ENCODE results near the gene TRPT1. TPM values are rescaled to one million over a fixed set of nuclear protein-coding genes. Genes with fewer than 3 reads are reported as not detected.
A peak's percentile ranks its signal among the peaks of the same experiment; 100 is the strongest.

The TRPT1 gene
- total and polyA plus RNA-seq, 2 experiments from 2014 or later = 50.7 to 66.0 TPM

- Histone ChIP-seq H3K9me2 (ENCODE audit: insufficient read depth) (no peaks in the 10 kb centered on the region), H3K36me3 (ENCODE audit: low read depth) (no peaks in the 10 kb centered on the region), H3K27me3 (replicated peaks; ENCODE audit: insufficient read depth) (no peaks in the 10 kb centered on the region), H3K79me2 (ENCODE audit: insufficient read depth) (peaks cover 27% of the 10 kb centered on the region), H3K27ac (no peak overlapping the region), H3K9me3 (ENCODE audit: low read depth) (no peaks in the 10 kb centered on the region), H4K20me1 (ENCODE audit: insufficient read depth) (no peaks in the 10 kb centered on the region), H3K4me3 (no peak overlapping the region), H3K9ac (no peak overlapping the region), H3F3A (ENCODE audit: insufficient read depth) (peaks cover 10% of the 10 kb centered on the region), H2AFZ (no peak overlapping the region; the same call in 1 of the 2 replicates), H3K4me1 (ENCODE audit: insufficient read depth) (peaks cover 4% of the 10 kb centered on the region), H3K4me2 (ENCODE audit: unreplicated experiment) (no peak overlapping the region)
- TF ChIP-seq EZH2phosphoT487 (IDR thresholded peaks at IDR 0.05; ENCODE audit: insufficient read depth, low read depth) (no peak), EZH2 (IDR thresholded peaks at IDR 0.05; ENCODE audit: insufficient read depth, poor library complexity, severe bottlenecking) (no peak)
- DNase-seq = peak; percentile 55
- in situ Hi-C loops (cut with MboI) = no loop called here
- 1% methylated on average over 24 to 38 of the region's 48 CpGs for WGBS, 2 experiments (ENCODE audit: low coverage in 1 of 2, low lambda C conversion rate in 2 of 2, missing lambda C conversion rate in 2 of 2)
Observed at GRCh38 chr11:64186492-64187165, 39.4 kb downstream of the TRPT1 start.

- Histone ChIP-seq H3K36me3 (ENCODE audit: low read depth) (no peaks in the 10 kb centered on the region), H3K4me2 (ENCODE audit: unreplicated experiment) (peak within 1 kb of the TSS; percentile 95), H4K20me1 (ENCODE audit: insufficient read depth) (no peaks in the 10 kb centered on the region), H3K9me2 (ENCODE audit: insufficient read depth) (no peaks in the 10 kb centered on the region), H3K9me3 (ENCODE audit: low read depth) (no peaks in the 10 kb centered on the region), H3K79me2 (ENCODE audit: insufficient read depth) (peaks cover 27% of the 10 kb centered on the region), H3F3A (ENCODE audit: insufficient read depth) (peaks cover 14% of the 10 kb centered on the region), H2AFZ (peak within 1 kb of the TSS; percentile 76), H3K27ac (peak within 1 kb of the TSS; percentile 85), H3K27me3 (replicated peaks; ENCODE audit: insufficient read depth) (no peaks in the 10 kb centered on the region), H3K9ac (peak within 1 kb of the TSS; percentile 87), H3K4me1 (ENCODE audit: insufficient read depth) (peaks cover 10% of the 10 kb centered on the region), H3K4me3 (peak within 1 kb of the TSS; percentile 82)
- DNase-seq = peak; percentile 100
- 0 to 1% methylated on average over 34 to 54 of the region's 74 CpGs for WGBS, 2 experiments (ENCODE audit: low coverage in 1 of 2, low lambda C conversion rate in 2 of 2, missing lambda C conversion rate in 2 of 2)
- TF ChIP-seq EZH2phosphoT487 (IDR thresholded peaks at IDR 0.05; ENCODE audit: insufficient read depth, low read depth) (no peak), EZH2 (IDR thresholded peaks at IDR 0.05; ENCODE audit: insufficient read depth, poor library complexity, severe bottlenecking) (no peak)
- in situ Hi-C loops (cut with MboI) = no loop called here
Observed at GRCh38 chr11:64185693-64186491, 40.1 kb downstream of the TRPT1 start, which contains the start of gene STIP1. Gene STIP1, plus strand, starts transcription at chr11:64186171. Its CDS starts 91 bp downstream, at chr11:64186262.

- Histone ChIP-seq H3K4me3 (peak overlapping the region; percentile 82), H2AFZ (peak overlapping the region; percentile 76), H4K20me1 (ENCODE audit: insufficient read depth) (no peaks in the 10 kb centered on the region), H3K4me2 (ENCODE audit: unreplicated experiment) (peak overlapping the region; percentile 95), H3K9ac (peak overlapping the region; percentile 87), H3K27ac (peak overlapping the region; percentile 85), H3K27me3 (replicated peaks; ENCODE audit: insufficient read depth) (no peaks in the 10 kb centered on the region), H3K9me2 (ENCODE audit: insufficient read depth) (no peaks in the 10 kb centered on the region), H3K9me3 (ENCODE audit: low read depth) (no peaks in the 10 kb centered on the region), H3F3A (ENCODE audit: insufficient read depth) (peaks cover 14% of the 10 kb centered on the region), H3K36me3 (ENCODE audit: low read depth) (no peaks in the 10 kb centered on the region), H3K79me2 (ENCODE audit: insufficient read depth) (peaks cover 27% of the 10 kb centered on the region), H3K4me1 (ENCODE audit: insufficient read depth) (peaks cover 14% of the 10 kb centered on the region)
- DNase-seq = peak; percentile 94
- in situ Hi-C loops (cut with MboI) = no loop called here
- 0 to 1% methylated on average over 45 of the region's 52 CpGs for WGBS, 2 experiments (ENCODE audit: low coverage in 1 of 2, low lambda C conversion rate in 2 of 2, missing lambda C conversion rate in 2 of 2)
- TF ChIP-seq EZH2 (IDR thresholded peaks at IDR 0.05; ENCODE audit: insufficient read depth, poor library complexity, severe bottlenecking) = no peak
- TF ChIP-seq EZH2phosphoT487 (IDR thresholded peaks at IDR 0.05; ENCODE audit: insufficient read depth, low read depth) = no peak
Observed at GRCh38 chr11:64185175-64185692, 40.8 kb downstream of the TRPT1 start.

GRCh38 chr11:64183890-64184289 lies 42.1 kb downstream of the TRPT1 start:
- Histone ChIP-seq H3F3A (ENCODE audit: insufficient read depth) (peaks cover 14% of the 10 kb centered on the region), H2AFZ (no peak overlapping the region), H3K9me3 (ENCODE audit: low read depth) (no peaks in the 10 kb centered on the region), H3K4me2 (ENCODE audit: unreplicated experiment) (no peak overlapping the region), H3K36me3 (ENCODE audit: low read depth) (no peaks in the 10 kb centered on the region), H3K4me1 (ENCODE audit: insufficient read depth) (peaks cover 14% of the 10 kb centered on the region), H3K9me2 (ENCODE audit: insufficient read depth) (no peaks in the 10 kb centered on the region), H3K27me3 (replicated peaks; ENCODE audit: insufficient read depth) (no peaks in the 10 kb centered on the region), H3K4me3 (no peak overlapping the region; the same call in 1 of the 2 replicates), H3K79me2 (ENCODE audit: insufficient read depth) (peaks cover 27% of the 10 kb centered on the region), H3K9ac (no peak overlapping the region), H3K27ac (no peak overlapping the region), H4K20me1 (ENCODE audit: insufficient read depth) (no peaks in the 10 kb centered on the region)
- TF ChIP-seq EZH2 (IDR thresholded peaks at IDR 0.05; ENCODE audit: insufficient read depth, poor library complexity, severe bottlenecking) (no peak), EZH2phosphoT487 (IDR thresholded peaks at IDR 0.05; ENCODE audit: insufficient read depth, low read depth) (no peak)
- no peak for DNase-seq
- 88 to 90% methylated on average over 6 to 7 of the region's 7 CpGs for WGBS, 2 experiments (ENCODE audit: low coverage in 1 of 2, low lambda C conversion rate in 2 of 2, missing lambda C conversion rate in 2 of 2)
- in situ Hi-C loops (cut with MboI) = no loop called here

All from GM23248 (cell line).